GM21529 (cell line): ENCODE results near the gene TIMM17B.
"Not testable (repeated sequence)": the region's sequence is repeated elsewhere in the genome, so short reads cannot be mapped to it uniquely, and the experiment has no call there.

Experiments
- ATAC-seq: cut with Tn5 transposase; IDR thresholded peaks from one replicate; pipeline ENCODE4 v1.9.1; 2021; ENCODE audit not compliant: unreplicated experiment

The TIMM17B gene

DNA sequence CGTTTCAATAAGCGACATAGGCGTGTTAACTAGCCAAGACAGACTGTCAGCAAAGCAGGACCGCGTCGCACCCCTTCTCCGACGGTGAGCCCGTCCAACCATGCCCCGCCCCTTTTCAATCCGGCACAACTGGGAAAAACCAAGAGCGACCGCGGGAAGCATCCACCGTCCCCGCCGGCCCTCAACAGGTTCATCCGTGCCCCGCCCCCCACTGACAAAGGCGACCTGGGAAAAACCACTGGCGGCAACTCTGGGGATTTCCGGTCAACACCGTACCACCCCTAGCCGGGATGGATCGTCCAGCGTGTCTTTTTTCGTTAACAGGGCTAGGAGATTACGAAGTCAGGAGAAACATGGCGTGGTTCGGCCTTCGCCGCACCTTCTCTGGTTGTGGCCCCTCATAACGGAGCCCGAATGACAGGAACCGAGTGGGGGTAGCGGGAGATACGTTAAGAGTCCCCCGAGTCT, 377 bp downstream of the TIMM17B start:
- peak; percentile 2 for ATAC-seq

DNA sequence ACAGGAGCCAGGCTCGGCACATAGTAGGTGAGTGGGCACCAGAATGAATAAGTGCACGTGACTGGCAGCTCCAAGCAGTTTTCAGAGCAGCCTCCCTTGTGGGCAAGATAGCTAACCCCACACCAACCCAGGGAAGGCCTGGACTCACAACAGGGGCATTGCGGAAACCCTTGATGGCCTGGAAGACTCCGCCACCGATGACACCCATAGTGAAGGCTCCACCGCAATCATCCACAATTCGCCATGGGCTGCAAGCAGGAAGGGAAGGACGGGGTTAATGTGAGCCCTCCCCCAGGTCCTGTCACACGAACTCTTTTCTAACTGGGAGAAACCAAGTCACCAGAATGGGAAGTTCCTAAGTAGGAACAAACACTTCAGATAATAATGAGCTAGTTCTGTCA, 957 bp downstream of the TIMM17B start:
- ATAC-seq, result no peak

DNA sequence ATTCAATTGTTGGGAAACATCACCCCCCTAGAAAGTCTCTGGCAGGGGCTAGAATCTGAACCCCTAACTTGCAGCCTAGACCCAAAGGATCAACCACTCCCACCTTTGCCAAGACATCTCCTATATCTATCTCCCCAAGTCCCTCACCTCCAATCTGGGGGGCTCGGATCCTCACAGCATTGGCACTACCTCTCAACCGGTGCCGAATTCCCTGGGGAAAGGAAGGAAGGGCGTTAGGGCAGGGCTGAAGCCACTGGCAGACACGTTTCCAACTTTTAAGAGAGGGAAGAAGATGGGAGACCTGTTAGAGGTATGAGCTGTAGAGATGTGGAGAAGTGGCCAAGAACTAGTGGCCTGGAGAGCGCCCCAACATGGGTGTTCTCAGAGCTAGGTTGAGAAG, 2.7 kb downstream of the TIMM17B start:
- no peak for ATAC-seq

DNA sequence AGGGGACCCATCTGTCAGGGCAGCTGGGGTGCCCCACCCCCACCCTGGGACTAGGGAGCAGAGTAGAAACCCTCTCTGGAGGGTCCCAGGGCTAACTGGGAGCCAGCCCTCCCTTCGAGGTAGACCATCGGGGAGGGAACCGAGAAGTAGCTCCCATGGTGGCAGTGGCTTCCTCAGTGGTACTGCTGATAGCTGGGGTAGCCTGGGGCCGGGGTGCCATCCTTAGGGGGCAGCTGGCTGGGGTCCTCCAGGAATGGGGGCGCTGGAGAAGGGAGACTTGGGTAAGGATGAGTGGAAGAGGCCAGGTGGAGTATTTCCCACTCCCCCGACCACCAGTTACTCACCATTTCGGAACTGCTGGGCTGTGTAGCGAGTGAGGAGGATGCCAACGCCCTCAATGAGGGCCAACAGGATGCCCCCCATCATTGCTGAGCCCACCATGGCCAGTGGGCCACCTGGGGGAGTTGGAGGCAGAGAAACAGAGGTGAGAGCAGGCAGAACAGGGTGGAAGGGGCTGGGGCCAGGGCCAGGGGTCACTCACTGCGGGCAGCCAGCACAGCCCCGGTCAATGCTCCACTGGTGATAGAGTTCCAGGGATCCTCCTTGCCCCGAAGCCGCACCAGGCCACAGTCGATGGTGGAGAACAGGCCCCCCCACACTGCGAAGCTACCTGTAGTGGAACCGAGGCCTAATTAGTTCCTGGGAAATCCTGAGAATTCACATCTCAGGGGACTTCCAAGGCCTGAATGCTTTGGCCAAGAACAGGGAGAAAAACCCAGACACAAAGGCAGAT, 3.8 kb downstream of the TIMM17B start:
- ATAC-seq, result no peak

DNA sequence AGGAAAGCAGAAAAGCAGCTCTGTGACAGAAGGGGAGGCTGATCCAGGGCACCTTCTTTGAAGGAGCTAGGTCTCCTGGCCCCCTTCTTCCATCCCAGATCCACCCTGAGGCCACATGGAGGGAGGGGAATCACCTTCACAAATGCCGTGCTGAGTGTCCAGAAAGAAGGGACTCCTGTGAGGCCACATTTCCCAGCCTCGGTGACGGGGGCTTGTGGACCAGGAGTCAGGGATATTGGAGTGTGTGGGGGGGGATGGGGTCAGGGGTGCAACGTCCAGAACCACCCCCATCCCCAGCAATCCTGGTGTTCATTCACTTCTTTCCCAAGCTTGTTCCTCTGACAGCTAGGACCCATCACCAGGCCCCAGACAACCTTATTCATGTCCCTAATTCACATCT, 4.7 kb downstream of the TIMM17B start:
- ATAC-seq, result no peak

DNA sequence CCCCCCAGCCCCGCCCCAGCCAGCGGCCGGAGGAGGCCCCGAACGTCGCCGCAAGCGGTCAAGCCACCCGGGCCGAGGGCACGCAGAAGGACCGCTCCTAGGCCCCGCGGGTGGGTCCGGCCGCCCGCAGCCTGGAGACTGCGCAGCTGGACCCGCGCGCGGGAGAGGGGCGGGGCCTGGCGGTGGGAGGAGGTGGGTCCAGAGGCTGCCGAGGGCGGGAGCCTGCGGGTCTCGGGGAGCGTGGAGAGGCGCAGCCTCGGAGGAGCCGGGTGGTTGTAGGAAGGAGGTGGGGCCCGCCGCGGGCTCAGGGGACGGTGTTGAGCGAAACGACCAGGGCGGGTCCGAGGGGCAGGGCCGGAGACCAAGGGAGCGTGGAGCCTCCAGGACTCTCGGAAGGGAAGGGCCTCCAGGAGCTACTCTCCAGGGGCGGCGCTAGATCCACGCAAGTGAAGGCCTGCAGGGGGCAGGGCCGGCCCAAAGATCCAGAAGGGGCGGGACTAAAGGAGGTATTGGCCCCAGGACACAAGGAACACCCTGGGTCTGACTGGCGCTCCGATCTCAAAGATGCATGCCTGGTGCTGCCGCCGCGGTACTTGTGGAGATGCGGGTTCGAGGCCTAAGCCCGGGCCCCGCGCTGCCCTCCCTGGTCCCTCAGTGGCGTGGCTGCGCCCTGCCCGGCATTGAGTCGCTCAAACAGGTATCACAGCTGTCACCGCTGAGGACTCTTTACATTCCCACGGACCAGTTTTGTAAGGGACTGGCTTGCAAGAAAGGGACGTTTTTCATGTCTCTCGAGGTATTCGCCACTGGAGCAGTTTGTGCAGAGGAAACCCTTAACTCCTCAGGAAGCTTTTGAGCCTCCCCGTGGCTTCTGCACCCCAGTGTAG, 5.9 kb downstream of the TIMM17B start:
- ATAC-seq, result peak; percentile 80

DNA sequence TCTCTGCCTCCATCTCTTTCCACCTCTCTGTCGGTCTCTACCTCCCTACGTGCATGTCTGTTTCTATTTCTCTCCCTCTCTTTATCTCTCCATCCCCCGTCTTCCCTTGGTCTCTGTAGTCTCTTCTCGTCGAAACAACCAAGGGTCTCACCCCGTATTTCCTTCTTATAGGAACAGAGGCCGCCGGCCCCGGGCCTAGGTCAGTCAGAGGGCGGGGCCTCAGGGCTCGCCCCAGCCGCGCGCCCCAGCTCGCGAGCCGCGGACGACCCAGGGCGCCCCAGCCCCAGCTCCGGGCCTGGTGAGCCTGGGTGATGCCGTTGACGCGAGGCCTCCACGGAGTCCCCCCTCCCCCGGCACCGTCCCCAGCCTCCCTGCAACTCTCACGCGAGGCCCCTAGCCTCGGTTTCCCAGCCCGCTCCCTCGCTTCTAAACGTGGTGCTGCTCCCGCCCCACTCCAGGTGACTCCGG, 6.6 kb downstream of the TIMM17B start:
- peak; percentile 37 for ATAC-seq

DNA sequence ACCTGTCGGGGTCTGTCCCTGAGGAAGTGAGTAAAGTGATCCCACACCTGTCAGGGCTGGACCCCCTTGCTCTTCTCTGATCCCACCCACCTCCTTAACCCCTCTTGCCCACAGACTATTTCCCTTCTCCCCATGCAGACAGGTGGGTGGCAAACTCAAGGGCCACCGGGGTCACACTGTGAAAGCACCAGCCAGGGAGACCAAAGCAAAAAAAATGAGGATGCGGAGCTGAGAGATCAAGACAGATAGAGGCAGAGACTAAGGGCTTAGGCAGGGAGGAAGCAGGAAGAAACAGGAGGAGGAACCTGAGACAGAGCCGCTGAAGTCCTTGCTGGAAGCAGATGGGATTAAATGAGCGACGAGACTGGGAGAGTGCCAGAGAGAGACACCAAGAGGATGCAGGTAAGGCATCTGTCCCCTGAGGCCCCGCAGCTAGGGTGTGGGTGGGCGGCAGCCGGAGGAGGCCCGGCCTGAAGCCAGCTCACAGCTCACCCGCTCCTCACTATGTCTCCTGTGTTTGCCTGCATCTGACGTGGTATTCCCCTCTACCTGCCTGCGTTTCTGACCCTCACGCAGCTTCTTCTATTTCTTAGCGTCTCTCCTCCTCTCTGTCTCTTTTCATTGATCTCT, 7.2 kb downstream of the TIMM17B start:
- peak; percentile 4 for ATAC-seq

DNA sequence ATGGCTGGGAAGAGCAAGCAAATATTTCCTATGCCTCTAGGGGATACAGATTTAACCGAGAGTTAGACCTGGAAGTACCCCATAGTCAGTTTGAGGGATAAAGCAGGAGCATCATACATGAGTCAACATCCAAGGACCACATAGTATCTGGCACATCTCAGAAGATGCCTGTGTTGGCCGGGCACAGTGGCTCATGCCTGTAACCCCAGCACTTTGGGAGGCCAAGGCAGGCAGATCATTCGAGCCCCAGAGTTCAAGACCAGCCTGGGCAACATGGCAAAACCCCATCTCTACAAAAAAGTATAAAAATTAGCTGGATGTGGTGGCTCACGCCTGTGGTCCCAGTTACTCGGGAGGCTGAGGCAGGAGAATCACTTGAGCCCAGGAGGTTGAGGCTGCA, 11.0 kb downstream of the TIMM17B start:
- ATAC-seq, result not testable (repeated sequence)

DNA sequence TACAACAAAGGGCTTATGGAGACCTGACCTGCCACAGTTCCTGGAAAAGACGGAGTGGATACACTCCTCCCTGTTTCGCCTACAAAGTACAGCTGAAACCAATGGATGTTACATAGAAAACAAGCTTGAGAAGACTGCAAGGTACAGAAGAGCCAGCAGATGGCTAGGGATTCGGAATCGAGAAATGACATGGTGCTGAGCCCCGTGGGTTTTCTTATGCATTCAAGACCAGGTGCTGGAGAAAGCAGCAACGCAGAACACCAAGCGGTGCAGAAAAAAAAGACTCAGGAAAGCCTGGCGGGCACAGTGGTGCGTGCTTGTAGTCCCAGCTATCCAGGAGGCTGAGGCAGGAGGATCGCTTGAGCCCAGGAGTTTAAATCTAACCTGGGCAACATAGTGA, 13.8 kb downstream of the TIMM17B start:
- no peak for ATAC-seq

DNA sequence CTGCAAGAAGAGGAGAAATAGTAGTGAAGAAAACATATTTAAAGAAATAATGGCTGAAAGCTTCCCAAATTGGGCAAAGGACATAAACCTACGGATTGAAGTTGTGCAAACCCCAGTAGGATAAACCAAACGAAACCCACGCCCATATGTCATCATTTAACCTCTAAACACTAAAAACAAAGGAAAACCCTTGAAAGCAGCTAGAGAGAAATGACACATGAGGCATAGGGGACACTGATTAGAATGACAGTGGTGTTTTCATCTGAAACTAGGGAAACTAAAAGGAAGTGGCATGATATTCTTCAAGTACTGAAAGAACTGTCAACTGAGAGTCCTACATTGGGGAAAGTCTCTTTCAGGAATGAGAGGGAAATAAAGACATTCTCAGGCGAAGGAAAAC, 20.6 kb downstream of the TIMM17B start:
- ATAC-seq, result not testable (repeated sequence)

DNA sequence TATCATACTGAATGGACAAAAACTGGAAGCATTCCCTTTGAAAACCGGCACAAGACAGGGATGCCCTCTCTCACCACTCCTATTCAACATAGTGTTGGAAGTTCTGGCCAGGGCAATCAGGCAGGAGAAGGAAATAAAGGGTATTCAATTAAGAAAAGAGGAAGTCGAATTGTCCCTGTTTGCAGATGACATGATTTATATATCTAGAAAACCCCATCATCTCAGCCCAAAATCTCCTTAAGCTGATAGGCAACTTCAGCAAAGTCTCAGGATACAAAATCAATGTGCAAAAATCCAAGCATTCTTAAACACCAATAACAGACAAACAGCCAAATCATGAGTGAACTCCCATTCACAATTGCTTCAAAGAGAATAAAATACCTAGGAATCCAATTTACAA, 25.6 kb downstream of the TIMM17B start:
- not testable (repeated sequence) for ATAC-seq

DNA sequence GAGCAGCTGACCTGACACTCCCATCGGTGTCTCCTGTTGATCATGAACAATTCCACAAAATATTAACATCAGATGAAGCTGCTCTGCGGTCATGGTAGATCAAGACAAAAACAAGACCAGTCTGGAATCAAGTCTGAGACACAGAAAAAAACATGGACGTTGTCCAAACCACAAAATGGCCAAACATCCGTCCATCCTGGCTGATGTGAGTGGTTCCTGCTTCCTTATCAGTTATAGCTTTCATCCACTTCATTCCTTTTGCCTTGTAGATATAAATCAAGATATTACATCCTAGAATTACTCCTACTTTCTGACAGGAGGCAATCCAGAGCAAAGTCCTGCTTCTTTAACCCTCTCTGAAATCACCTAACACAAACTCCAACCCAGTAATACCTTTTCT, 33.4 kb downstream of the TIMM17B start:
- no peak for ATAC-seq

DNA sequence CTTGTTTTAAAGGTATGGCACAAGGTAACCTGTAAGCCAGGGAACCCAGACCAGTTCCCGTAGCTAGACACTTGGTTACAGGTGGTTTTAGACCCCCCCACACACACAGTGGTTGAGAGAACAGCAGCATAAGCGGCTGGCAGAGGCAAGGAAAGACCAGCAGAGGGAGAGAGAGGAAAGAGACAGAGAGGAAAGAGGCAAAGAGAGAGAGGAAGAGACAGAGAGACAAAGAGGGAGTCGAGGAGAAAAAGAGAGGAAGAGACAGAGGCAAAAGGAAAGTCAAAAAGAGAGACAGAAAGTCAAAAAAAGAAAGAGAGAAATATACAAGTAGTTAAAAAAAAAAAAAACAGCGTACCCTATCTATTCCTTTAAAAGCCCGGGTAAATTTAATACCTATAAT, 42.7 kb downstream of the TIMM17B start:
- no peak for ATAC-seq

DNA sequence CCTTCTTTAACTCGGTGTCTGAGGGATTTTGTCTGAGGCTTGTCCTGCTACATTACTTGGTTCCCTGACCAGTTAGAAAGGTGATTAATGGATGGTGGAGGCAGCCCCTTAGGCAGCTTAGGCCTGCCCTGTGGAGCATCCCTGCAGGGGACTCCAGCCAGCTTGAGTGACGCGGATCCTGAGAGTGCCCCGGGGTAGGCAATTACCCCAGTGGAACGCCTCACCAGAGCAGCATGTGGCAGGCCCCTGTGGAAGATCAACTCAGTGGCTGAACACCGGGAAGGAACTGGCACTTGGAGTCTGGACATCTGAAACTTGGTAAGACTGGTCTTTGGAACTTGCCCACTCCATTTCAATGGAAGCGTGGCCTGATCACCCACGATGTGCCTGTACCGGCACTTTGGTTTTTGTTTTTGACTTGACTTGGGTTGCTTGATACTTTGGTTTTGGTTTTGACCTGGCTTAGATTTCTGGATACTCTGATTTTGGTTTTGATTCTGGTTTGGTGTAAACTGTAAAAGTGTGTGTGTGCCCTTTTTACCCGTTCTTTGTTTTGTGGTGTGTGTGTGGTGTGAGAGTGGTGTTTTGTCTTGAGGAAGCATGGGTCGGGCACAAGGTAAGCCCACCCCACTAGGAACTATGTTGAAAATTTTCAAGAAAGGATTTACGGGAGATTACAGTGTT, 43.3 kb downstream of the TIMM17B start:
- not testable (repeated sequence) for ATAC-seq

DNA sequence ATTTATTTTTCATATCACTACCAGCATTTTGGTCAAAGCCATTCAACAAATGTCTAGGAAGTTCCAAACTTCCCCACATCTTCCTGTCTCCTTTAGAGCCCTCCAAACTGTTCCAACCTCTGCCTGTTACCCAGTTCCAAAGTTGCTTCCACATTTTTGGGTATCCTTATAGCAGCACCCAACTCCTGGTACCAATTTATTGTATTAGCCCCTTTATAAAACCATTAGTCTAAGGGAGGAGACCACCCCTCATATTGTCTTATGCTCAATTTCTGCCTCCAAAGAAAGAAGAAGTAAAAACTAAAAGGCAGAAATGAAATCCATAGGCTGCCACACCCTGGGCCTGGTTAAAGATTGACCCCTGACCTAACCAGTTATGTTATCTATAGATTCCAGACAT, 44.1 kb downstream of the TIMM17B start:
- ATAC-seq, result not testable (repeated sequence)

DNA sequence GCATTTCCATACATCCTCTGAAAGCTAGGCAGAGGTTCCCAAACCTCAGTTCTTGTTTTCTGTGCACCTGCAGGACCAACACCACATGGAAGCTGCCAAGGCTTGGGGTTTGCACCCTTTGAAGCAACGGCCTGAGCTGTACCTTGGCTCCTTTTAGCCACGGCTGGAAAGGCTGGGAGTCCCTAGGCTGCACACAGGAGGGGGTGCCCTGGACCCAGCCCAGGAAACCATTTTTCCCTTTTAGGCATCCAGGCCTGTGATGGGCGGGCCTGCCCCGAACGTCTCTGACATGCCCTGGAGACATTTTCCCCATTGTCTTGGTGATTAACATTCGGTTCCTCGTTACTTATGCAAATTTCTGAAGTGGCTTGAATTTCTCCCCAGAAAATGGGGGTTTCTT, 44.7 kb downstream of the TIMM17B start:
- ATAC-seq, result no peak

DNA sequence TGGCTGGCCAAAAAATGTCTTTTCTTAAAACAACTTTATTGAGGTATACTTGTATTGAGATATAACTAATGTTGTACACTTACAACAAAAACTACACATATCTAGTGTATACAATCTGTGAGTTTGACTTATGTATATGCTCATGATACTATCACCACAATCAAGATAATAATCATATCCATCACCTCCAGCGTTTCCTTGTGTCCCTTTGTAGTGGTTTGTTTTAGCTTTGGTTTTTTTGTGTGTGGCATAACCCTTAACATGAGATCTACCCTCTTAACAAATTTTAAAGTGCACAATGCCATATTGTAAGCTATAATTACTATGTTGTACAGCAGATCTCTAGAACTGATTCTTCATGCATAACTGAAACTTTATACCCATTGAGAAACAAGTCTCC, 48.7 kb downstream of the TIMM17B start:
- ATAC-seq, result no peak
